Measurements from ENCODE around the gene MRPS23. TPM values are rescaled to one million over a fixed set of nuclear protein-coding genes. Genes with fewer than 3 reads are reported as not detected.

Gene MRPS23
- total and polyA plus RNA-seq, 2 of the 13 experiments (the other 11 are each of a cell fraction or from before 2014, with no cell fraction given): 63.2 to 181 TPM

- TF ChIP-seq, protein P1, sequence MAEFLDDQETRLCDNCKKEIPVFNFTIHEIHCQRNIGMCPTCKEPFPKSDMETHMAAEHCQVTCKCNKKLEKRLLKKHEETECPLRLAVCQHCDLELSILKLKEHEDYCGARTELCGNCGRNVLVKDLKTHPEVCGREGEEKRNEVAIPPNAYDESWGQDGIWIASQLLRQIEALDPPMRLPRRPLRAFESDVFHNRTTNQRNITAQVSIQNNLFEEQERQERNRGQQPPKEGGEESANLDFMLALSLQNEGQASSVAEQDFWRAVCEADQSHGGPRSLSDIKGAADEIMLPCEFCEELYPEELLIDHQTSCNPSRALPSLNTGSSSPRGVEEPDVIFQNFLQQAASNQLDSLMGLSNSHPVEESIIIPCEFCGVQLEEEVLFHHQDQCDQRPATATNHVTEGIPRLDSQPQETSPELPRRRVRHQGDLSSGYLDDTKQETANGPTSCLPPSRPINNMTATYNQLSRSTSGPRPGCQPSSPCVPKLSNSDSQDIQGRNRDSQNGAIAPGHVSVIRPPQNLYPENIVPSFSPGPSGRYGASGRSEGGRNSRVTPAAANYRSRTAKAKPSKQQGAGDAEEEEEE (CRISPR knock-in tag; IDR thresholded peaks at IDR 0.05; ENCODE audit: borderline replicate concordance): peak; percentile 99
- TF ChIP-seq KDM5B (CRISPR knock-in tag; IDR thresholded peaks at IDR 0.05; ENCODE audit: borderline replicate concordance) (peak; percentile 98), MLX (CRISPR knock-in tag; IDR thresholded peaks at IDR 0.05) (peak; percentile 90), GZF1 (CRISPR knock-in tag; IDR thresholded peaks at IDR 0.05) (no peak; the same call in 1 of the 2 replicates), TAF1 (CRISPR knock-in tag; IDR thresholded peaks at IDR 0.05) (peak; percentile 93), KAT7 (CRISPR knock-in tag; IDR thresholded peaks at IDR 0.05; ENCODE audit: borderline replicate concordance) (peak; percentile 71; the same call in 1 of the 2 replicates), ZNF552 (CRISPR knock-in tag; IDR thresholded peaks at IDR 0.05; ENCODE audit: borderline replicate concordance) (no peak; the same call in 1 of the 2 replicates), PHF20 (CRISPR knock-in tag; IDR thresholded peaks at IDR 0.05) (peak; percentile 99), ZNF724P (CRISPR knock-in tag; IDR thresholded peaks at IDR 0.05; ENCODE audit: borderline replicate concordance) (peak; percentile 87), SIN3B (IDR thresholded peaks at IDR 0.05; ENCODE audit: low read length) (peak; percentile 93), POGZ (CRISPR knock-in tag; IDR thresholded peaks at IDR 0.05) (peak; percentile 95), ZBTB3 (CRISPR knock-in tag; IDR thresholded peaks at IDR 0.05; ENCODE audit: borderline replicate concordance, low read depth) (peak; percentile 82), ZNF562 (CRISPR knock-in tag; IDR thresholded peaks at IDR 0.05; ENCODE audit: borderline replicate concordance) (no peak; the same call in 1 of the 2 replicates), ZNF572 (CRISPR knock-in tag; IDR thresholded peaks at IDR 0.05) (peak; percentile 97), NFE2 (CRISPR knock-in tag; IDR thresholded peaks at IDR 0.05) (no peak), ZNF431 (CRISPR knock-in tag; IDR thresholded peaks at IDR 0.05; ENCODE audit: borderline replicate concordance, low read depth) (peak; percentile 96), STAG1 (CRISPR knock-in tag; IDR thresholded peaks at IDR 0.05) (peak; percentile 41), ZNF160 (CRISPR knock-in tag; IDR thresholded peaks at IDR 0.05) (peak; percentile 93), NFRKB (IDR thresholded peaks at IDR 0.05) (no peak)
- TF ChIP-seq, protein P2, sequence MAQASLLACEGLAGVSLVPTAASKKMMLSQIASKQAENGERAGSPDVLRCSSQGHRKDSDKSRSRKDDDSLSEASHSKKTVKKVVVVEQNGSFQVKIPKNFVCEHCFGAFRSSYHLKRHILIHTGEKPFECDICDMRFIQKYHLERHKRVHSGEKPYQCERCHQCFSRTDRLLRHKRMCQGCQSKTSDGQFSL (CRISPR knock-in tag; IDR thresholded peaks at IDR 0.05): peak; percentile 92
- TF ChIP-seq, protein P3, sequence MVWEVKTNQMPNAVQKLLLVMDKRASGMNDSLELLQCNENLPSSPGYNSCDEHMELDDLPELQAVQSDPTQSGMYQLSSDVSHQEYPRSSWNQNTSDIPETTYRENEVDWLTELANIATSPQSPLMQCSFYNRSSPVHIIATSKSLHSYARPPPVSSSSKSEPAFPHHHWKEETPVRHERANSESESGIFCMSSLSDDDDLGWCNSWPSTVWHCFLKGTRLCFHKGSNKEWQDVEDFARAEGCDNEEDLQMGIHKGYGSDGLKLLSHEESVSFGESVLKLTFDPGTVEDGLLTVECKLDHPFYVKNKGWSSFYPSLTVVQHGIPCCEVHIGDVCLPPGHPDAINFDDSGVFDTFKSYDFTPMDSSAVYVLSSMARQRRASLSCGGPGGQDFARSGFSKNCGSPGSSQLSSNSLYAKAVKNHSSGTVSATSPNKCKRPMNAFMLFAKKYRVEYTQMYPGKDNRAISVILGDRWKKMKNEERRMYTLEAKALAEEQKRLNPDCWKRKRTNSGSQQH (CRISPR knock-in tag; IDR thresholded peaks at IDR 0.05; ENCODE audit: low read depth): peak; percentile 97; the same call in 1 of the 2 replicates
- TF ChIP-seq, protein P4, sequence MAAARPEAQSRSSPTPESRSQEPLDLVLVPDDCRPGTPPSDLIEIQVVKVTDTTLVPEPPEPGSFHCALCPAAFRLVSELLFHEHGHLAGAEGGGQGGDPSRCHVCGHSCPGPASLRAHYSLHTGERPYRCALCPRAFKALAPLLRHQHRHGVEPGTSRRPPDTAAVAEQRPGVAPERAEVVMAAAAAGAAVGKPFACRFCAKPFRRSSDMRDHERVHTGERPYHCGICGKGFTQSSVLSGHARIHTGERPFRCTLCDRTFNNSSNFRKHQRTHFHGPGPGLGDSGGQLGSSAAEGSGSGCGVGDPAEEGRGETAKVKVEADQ (CRISPR knock-in tag; IDR thresholded peaks at IDR 0.05; ENCODE audit: borderline replicate concordance): peak; percentile 99
Observed at GRCh38 chr17:57849874-57850754, at the start of gene MRPS23 (continued).

All from HepG2 (cell line).